HCEC 1CT (cell line): ENCODE results near the gene PRR22.
"Not testable (repeated sequence)": the region's sequence is repeated elsewhere in the genome, so short reads cannot be mapped to it uniquely, and the experiment has no call there.

Experiments
- DNase-seq: peaks from one replicate; pipeline ENCODE4 v3.0.0-alpha.2; 2017

The PRR22 gene

GRCh38 chr19:5743630-5744029, 40.9 kb downstream of the PRR22 start:
- DNase-seq = no peak

GRCh38 chr19:5742051-5742450, 42.5 kb downstream of the PRR22 start:
- no peak for DNase-seq

GRCh38 chr19:5738423-5738822, 46.1 kb downstream of the PRR22 start:
- peak; percentile 4 for DNase-seq

- not testable (repeated sequence) for DNase-seq
Observed at GRCh38 chr19:5733172-5733571, 51.4 kb downstream of the PRR22 start.
